ENCODE measurements around the gene GJA9.
"Not testable (repeated sequence)": the region's sequence is repeated elsewhere in the genome, so short reads cannot be mapped to it uniquely, and the experiment has no call there.

GJA9 gene

GRCh38 chr1:38873027-38873969 is 8.1 kb downstream of the GJA9 start, which contains the start of gene MYCBP:
TSS of gene MYCBP (minus strand) at chr1:38873348. CDS start at chr1:38873305, 43 bp downstream.
- peak; percentile 95 to 96 for DNase-seq (ENCODE audit: low read depth in 2 of 2)

GRCh38 chr1:38872401-38873026 is 8.9 kb downstream of the GJA9 start:
- DNase-seq (ENCODE audit: low read depth in 2 of 2): peak in 1 of 2 donors; percentile 5

- no peak for DNase-seq (ENCODE audit: low read depth in 2 of 2)
Observed at GRCh38 chr1:38870996-38871395, 10.4 kb downstream of the GJA9 start.

GRCh38 chr1:38867208-38867607 is 14.2 kb downstream of the GJA9 start:
- no peak for DNase-seq (ENCODE audit: low read depth in 2 of 2)

- no peak for DNase-seq (ENCODE audit: low read depth in 2 of 2)
Observed at GRCh38 chr1:38865112-38865715, 16.2 kb downstream of the GJA9 start.

- DNase-seq (ENCODE audit: low read depth in 2 of 2): no peak
Observed at GRCh38 chr1:38860454-38860795, 21.0 kb downstream of the GJA9 start.

GRCh38 chr1:38859561-38860453 is 21.6 kb downstream of the GJA9 start, which contains the start of gene RRAGC:
TSS of gene RRAGC (minus strand) at chr1:38859772. CDS start at chr1:38859646, 126 bp downstream.
- peak; percentile 98 to 99 for DNase-seq (ENCODE audit: low read depth in 2 of 2)

- DNase-seq (ENCODE audit: low read depth in 2 of 2): peak; percentile 18 to 44
Observed at GRCh38 chr1:38858833-38859560, 22.4 kb downstream of the GJA9 start.

GRCh38 chr1:38852780-38853179 is 28.6 kb downstream of the GJA9 start:
- no peak for DNase-seq (ENCODE audit: low read depth in 2 of 2)

- DNase-seq (ENCODE audit: low read depth in 2 of 2): no peak
Observed at GRCh38 chr1:38848071-38848470, 33.3 kb downstream of the GJA9 start.

- DNase-seq (ENCODE audit: low read depth in 2 of 2): no peak
Observed at GRCh38 chr1:38846210-38846609, 35.2 kb downstream of the GJA9 start.

- DNase-seq (ENCODE audit: low read depth in 2 of 2): not testable (repeated sequence)
Observed at GRCh38 chr1:38845088-38845487, 36.3 kb downstream of the GJA9 start.

- DNase-seq (ENCODE audit: low read depth in 2 of 2): no peak
Observed at GRCh38 chr1:38840281-38840680, 41.1 kb downstream of the GJA9 start.

- DNase-seq (ENCODE audit: low read depth in 2 of 2): no peak
Observed at GRCh38 chr1:38839363-38839762, 42.0 kb downstream of the GJA9 start.

GRCh38 chr1:38836316-38836715 is 45.1 kb downstream of the GJA9 start:
- not testable (repeated sequence) for DNase-seq (ENCODE audit: low read depth in 2 of 2)

- DNase-seq (ENCODE audit: low read depth in 2 of 2): no peak
Observed at GRCh38 chr1:38834937-38835827, 46.2 kb downstream of the GJA9 start.

GRCh38 chr1:38834221-38834782 is 47.1 kb downstream of the GJA9 start:
- no peak for DNase-seq (ENCODE audit: low read depth in 2 of 2)

- no peak for DNase-seq (ENCODE audit: low read depth in 2 of 2)
Observed at GRCh38 chr1:38833146-38833545, 48.2 kb downstream of the GJA9 start.

GRCh38 chr1:38832370-38832734 is 49.0 kb downstream of the GJA9 start:
- DNase-seq (ENCODE audit: low read depth in 2 of 2): no peak
